HG03097 (cell line): Measurements from ENCODE around the gene MORN5.

Experiments used
- ATAC-seq: cut with Tn5 transposase; IDR thresholded peaks from one replicate; pipeline ENCODE4 v1.9.1; 2021; ENCODE audit not compliant: unreplicated experiment, low FRiP score

Gene MORN5

GRCh38 chr9:122186301-122186700 lies 26.6 kb downstream of the MORN5 start:
- no peak for ATAC-seq

GRCh38 chr9:122186777-122187470 lies 27.2 kb downstream of the MORN5 start:
- no peak for ATAC-seq

- no peak for ATAC-seq
Observed at GRCh38 chr9:122188369-122188768, 28.7 kb downstream of the MORN5 start.

- ATAC-seq = no peak
Observed at GRCh38 chr9:122190597-122191381, 31.1 kb downstream of the MORN5 start.

- ATAC-seq = no peak
Observed at GRCh38 chr9:122191584-122191983, 31.9 kb downstream of the MORN5 start.

- no peak for ATAC-seq
Observed at GRCh38 chr9:122192261-122192875, 32.7 kb downstream of the MORN5 start.

- ATAC-seq = no peak
Observed at GRCh38 chr9:122192914-122193525, 33.3 kb downstream of the MORN5 start.

- no peak for ATAC-seq
Observed at GRCh38 chr9:122193651-122194050, 33.9 kb downstream of the MORN5 start.

GRCh38 chr9:122195875-122196274 lies 36.2 kb downstream of the MORN5 start:
- ATAC-seq = no peak

- no peak for ATAC-seq
Observed at GRCh38 chr9:122197426-122197825, 37.7 kb downstream of the MORN5 start.

- ATAC-seq = no peak
Observed at GRCh38 chr9:122197882-122198281, 38.2 kb downstream of the MORN5 start.

GRCh38 chr9:122200960-122201595 lies 41.4 kb downstream of the MORN5 start:
- ATAC-seq = no peak

- ATAC-seq = no peak
Observed at GRCh38 chr9:122201641-122202040, 41.9 kb downstream of the MORN5 start.

GRCh38 chr9:122202111-122202510 lies 42.4 kb downstream of the MORN5 start:
- ATAC-seq = no peak

GRCh38 chr9:122204055-122204454 lies 44.3 kb downstream of the MORN5 start:
- no peak for ATAC-seq

GRCh38 chr9:122204491-122204890 lies 44.8 kb downstream of the MORN5 start:
- ATAC-seq = no peak

- no peak for ATAC-seq
Observed at GRCh38 chr9:122205176-122205575, 45.5 kb downstream of the MORN5 start.

- ATAC-seq = no peak
Observed at GRCh38 chr9:122206118-122207046, 46.7 kb downstream of the MORN5 start.

- no peak for ATAC-seq
Observed at GRCh38 chr9:122207096-122207495, 47.4 kb downstream of the MORN5 start.

GRCh38 chr9:122209451-122209850 lies 49.7 kb downstream of the MORN5 start:
- no peak for ATAC-seq
